ENCODE results near the gene LIPT2. TPM values are rescaled to one million over a fixed set of nuclear protein-coding genes. Genes with fewer than 3 reads are reported as not detected.

The LIPT2 gene
- total RNA-seq, 2 experiments from 2014 or later, result 3.1 to 5.6 TPM

DNA sequence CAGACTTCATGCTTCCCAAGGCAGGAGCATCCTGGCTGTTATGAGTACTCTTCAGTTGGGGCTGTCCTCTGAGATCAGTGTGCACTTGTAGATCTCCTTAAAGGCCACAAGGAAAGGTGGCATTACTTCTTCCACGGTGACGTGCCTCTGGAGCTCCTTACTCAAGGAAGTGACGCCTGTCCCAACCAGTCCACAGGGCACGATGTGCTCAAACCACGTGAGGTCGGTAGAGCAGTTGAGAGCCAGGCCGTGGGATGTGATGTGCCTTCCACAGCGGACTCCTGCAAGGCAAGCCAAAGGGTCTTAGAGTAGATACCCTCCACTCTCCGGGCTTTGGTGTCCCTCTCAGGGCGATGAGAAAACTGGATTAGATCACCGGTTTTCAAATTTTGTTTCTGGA is 1.4 kb downstream of the LIPT2 start:
- intact Hi-C loops (cut with micrococcal nuclease), result loop anchor here (2.0 to 10.0 kb wide), 5 partner anchors 101 to 853 kb away; partner anchors contain the start of genes SPCS2 and XRRA1
- H3K4me1 Mint-ChIP-seq (ENCODE audit: low read depth), result peaks cover 17% of the 10 kb centered on the region
- no peaks in the 10 kb centered on the region for H3K27me3 Mint-ChIP-seq (ENCODE audit: low read depth)
- DNase-seq, result no peak
- H3K9me3 Mint-ChIP-seq, result no peaks in the 10 kb centered on the region
- CTCF ChIA-PET, result interaction anchor here (4.0 kb wide), 1 partner anchor 39 kb away, joined by 21 read pairs; no protein-coding TSS in a partner anchor
- peak overlapping the region; percentile 95 for H3K27ac Mint-ChIP-seq
- H3K4me3 Mint-ChIP-seq, result peak overlapping the region; percentile 83
- H3K36me3 Mint-ChIP-seq (ENCODE audit: low read depth), result no peaks in the 10 kb centered on the region

DNA sequence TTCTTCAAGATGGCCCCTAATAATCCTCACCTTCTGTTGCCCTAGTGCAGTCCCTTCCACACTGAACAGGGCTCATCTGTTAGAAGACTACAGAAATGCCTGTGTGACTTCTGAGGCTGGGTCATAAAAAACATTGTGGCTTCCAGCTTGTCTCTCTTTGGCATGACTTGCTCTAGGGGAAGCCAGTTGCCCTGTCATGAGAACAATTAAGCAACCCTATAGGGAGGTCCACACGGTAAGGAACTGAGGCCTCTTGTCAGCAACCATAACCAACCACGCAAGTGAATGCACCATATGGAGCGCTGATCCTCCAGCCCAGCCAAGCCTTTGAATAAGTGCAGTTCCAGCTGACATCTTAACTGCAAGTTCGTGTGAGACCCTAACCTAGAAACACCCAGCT is 2.6 kb downstream of the LIPT2 start:
- Mint-ChIP-seq H3K27ac (peak overlapping the region; percentile 21), H3K4me3 (no peak overlapping the region), H3K27me3 (ENCODE audit: low read depth) (no peaks in the 10 kb centered on the region), H3K36me3 (ENCODE audit: low read depth) (no peaks in the 10 kb centered on the region), H3K4me1 (ENCODE audit: low read depth) (peaks cover 17% of the 10 kb centered on the region), H3K9me3 (no peaks in the 10 kb centered on the region)
- no peak for DNase-seq
- intact Hi-C loops (cut with micrococcal nuclease), result loop anchor here (5.0 to 10.0 kb wide), 3 partner anchors 494 to 854 kb away; no protein-coding TSS in a partner anchor
- CTCF ChIA-PET, result interaction anchor here (4.0 kb wide), 1 partner anchor 38 kb away, joined by 21 read pairs; no protein-coding TSS in a partner anchor

DNA sequence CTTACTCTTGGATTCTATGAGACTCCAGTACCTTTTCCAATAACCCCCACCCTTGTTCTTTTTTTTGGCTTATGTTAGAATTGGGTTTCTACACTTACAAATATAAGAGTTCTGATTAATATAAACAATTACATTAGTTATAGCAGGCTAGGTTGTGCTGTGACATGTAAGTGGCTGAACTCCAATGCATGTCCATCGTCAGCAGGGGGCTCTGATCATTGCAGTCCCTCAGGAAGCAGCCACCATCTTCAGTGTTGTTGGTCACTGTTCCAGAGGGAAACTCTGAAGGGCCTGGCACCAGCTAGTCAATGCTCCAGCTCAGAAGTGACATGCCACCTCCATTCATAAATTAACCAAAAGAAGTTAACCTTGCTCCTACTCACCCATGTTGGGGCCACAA is 5.6 kb downstream of the LIPT2 start:
- Mint-ChIP-seq H3K27ac (no peak overlapping the region), H3K4me1 (ENCODE audit: low read depth) (peaks cover 11% of the 10 kb centered on the region), H3K27me3 (ENCODE audit: low read depth) (no peaks in the 10 kb centered on the region), H3K4me3 (no peak overlapping the region), H3K9me3 (no peaks in the 10 kb centered on the region), H3K36me3 (ENCODE audit: low read depth) (no peaks in the 10 kb centered on the region)
- CTCF ChIA-PET, result interaction anchor here (0.6 to 1.5 kb wide), 3 partner anchors 58 to 85 kb away, joined by 3 to 4 read pairs (median 3); no protein-coding TSS in a partner anchor
- intact Hi-C loops (cut with micrococcal nuclease), result no loop called here
- DNase-seq, result peak; percentile 14

DNA sequence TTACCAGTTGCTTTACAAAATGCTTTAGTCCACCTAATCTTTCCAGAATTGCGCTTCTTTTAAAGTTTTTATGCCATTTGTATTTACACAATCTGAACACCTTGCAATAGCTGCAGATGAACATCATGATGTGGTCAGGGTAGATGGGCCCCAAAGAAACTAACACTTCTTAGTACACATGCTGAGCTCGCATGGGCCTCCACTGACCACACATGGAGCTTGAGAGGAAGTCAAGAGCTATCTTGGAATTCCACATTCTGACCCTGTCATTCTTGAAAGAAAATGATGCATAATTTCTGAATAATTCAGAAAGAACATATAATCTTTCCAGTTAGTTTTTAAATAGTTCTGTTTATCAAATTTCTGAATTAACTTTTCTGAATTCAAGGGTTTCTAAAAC is 7.7 kb downstream of the LIPT2 start:
- CTCF ChIA-PET, result interaction anchor here (0.5 kb wide), 1 partner anchor 163 kb away, joined by 3 read pairs; no protein-coding TSS in a partner anchor
- Mint-ChIP-seq H3K36me3 (ENCODE audit: low read depth) (no peaks in the 10 kb centered on the region), H3K4me1 (ENCODE audit: low read depth) (peaks cover 2% of the 10 kb centered on the region), H3K9me3 (no peaks in the 10 kb centered on the region), H3K27ac (no peak overlapping the region), H3K27me3 (ENCODE audit: low read depth) (no peaks in the 10 kb centered on the region), H3K4me3 (no peak overlapping the region)
- intact Hi-C loops (cut with micrococcal nuclease), result no loop called here
- no peak for DNase-seq

DNA sequence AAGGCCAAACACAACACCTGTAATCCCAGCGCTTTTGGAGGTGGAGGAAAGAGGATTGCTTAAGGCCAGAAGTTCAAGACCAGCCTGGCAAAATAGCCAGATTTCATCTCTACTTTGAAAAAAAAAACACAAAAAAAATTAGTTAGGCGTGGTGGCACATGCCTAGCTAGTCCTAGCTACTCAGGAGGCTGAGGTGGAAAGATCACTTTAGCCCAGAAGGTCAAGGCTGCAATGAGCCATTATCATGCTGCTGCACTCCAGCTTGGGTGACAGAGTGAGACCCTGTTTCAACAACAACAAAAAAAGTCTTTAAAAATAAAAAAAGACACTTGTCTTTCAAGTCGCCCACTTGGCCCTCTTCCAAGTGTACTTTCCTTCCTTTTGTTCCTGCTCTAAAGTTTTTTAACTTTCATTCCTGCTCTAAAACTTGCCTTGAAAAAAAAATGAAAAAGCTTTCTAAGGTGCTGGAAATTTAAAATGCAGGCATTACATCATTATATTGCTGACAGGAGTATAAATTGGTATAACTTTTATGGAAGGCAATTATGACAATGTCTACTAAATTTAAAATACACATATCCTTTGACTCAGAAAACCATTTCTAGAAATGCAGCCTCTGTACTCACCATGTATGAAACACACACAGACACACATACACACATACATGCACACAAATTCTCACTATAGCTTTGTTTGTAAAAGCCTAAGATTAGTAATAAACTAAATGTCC is 12.7 kb downstream of the LIPT2 start:
- no peaks in the 10 kb centered on the region for H3K36me3 Mint-ChIP-seq (ENCODE audit: low read depth)
- intact Hi-C loops (cut with micrococcal nuclease), result no loop called here
- no peak overlapping the region for H3K4me3 Mint-ChIP-seq
- no peak overlapping the region for H3K27ac Mint-ChIP-seq
- no peaks in the 10 kb centered on the region for H3K9me3 Mint-ChIP-seq
- peaks cover 2% of the 10 kb centered on the region for H3K4me1 Mint-ChIP-seq (ENCODE audit: low read depth)
- no peak for DNase-seq
- no peaks in the 10 kb centered on the region for H3K27me3 Mint-ChIP-seq (ENCODE audit: low read depth)
- CTCF ChIA-PET, result no interaction called here

DNA sequence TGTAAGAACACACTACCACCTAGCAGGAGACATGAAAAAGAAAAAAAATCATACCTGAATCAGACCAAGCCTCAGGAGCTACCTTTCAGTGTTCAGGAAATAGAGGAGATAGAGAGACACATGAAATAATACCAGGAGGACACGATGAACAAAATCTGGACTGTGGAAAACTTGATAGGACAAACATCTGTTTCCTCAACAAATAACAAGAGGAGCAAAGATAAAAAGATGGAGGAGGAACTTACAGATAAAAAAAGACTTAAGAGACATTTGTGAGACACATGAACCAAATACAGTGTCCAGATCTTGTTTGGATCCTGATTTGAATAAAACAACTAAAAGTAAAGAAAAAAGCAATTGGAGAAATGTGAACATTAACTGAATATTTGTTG is 13.8 kb downstream of the LIPT2 start:
- Mint-ChIP-seq H3K27ac (no peak overlapping the region), H3K36me3 (ENCODE audit: low read depth) (no peaks in the 10 kb centered on the region), H3K4me3 (no peak overlapping the region), H3K9me3 (no peaks in the 10 kb centered on the region), H3K4me1 (ENCODE audit: low read depth) (no peaks in the 10 kb centered on the region), H3K27me3 (ENCODE audit: low read depth) (no peaks in the 10 kb centered on the region)
- DNase-seq, result no peak
- CTCF ChIA-PET, result interaction anchor here (0.9 kb wide), 1 partner anchor 26 kb away, joined by 3 read pairs; no protein-coding TSS in a partner anchor
- intact Hi-C loops (cut with micrococcal nuclease), result no loop called here

DNA sequence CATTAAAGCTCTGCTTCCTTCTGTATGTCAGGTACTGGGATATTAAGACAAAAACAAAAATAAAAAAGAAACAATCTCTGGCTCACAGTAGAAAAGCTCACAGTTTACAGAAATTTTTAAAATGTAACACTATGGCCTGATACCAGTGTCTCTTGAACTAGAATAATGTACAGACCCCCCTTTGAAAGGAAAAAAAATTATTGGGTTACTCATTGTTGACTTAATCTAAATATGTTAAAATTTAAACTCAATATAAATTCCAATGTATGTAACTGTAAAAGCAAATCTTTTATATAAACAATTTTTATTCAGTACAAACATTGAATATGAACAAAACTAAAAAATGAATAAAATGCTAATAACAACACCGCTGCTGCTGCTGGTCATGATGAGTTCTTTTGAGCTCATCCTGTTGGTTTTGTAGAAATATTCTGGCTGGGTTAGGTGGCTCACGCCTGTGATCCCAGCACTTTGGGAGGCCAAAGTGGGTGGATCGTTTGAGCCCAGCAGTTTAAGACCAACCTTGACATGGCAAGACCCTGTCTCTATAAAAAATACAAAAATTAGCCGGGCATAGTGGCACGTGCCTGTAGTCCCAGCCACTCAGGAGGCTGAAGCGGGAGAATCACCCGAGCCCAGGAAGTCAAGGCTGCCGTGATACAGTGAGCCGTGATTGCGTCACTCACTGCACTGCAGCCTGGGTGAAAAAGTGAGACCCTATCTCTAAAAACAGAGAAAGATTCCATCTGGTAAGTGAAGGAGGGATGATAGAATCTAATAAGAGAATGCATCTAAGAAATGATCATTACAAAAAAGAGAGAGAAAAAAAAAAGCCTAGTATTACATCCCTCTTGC is 14.4 kb downstream of the LIPT2 start:
- CTCF ChIA-PET, result interaction anchor here (0.9 to 1.4 kb wide), 3 partner anchors 26 to 223 kb away, joined by 3 read pairs; no protein-coding TSS in a partner anchor
- H3K27me3 Mint-ChIP-seq (ENCODE audit: low read depth), result no peaks in the 10 kb centered on the region

DNA sequence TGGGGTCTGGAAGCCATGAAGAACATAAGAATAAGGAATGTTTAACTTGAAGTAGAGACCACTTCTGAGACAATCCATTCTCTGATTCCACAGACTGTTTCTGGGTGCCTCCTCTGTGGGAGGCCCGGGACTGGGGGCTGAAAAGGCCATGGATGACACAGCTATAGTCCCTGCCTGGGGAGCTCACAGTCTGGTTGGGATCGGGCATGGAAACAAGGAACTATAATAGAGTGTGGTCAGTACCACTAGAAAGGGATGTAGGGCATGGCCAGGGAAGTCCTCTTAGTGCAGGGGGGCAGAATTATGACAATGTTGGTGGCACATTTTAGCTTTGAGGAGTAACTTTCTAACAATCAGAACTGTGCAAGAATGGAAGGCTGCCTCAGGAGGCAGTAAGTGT is 17.0 kb downstream of the LIPT2 start:
- intact Hi-C loops (cut with micrococcal nuclease), result no loop called here
- Mint-ChIP-seq H3K4me1 (ENCODE audit: low read depth) (peaks cover 6% of the 10 kb centered on the region), H3K9me3 (no peaks in the 10 kb centered on the region), H3K4me3 (no peak overlapping the region), H3K27ac (no peak overlapping the region), H3K27me3 (ENCODE audit: low read depth) (no peaks in the 10 kb centered on the region), H3K36me3 (ENCODE audit: low read depth) (no peaks in the 10 kb centered on the region)
- CTCF ChIA-PET, result no interaction called here
- DNase-seq, result no peak

More for the DNA sequence above, 14.4 kb downstream of the LIPT2 start:
- DNase-seq, result no peak
- intact Hi-C loops (cut with micrococcal nuclease), result no loop called here
- no peak overlapping the region for H3K4me3 Mint-ChIP-seq
- H3K4me1 Mint-ChIP-seq (ENCODE audit: low read depth), result no peaks in the 10 kb centered on the region
- no peaks in the 10 kb centered on the region for H3K36me3 Mint-ChIP-seq (ENCODE audit: low read depth)
- no peak overlapping the region for H3K27ac Mint-ChIP-seq
- no peaks in the 10 kb centered on the region for H3K9me3 Mint-ChIP-seq

DNA sequence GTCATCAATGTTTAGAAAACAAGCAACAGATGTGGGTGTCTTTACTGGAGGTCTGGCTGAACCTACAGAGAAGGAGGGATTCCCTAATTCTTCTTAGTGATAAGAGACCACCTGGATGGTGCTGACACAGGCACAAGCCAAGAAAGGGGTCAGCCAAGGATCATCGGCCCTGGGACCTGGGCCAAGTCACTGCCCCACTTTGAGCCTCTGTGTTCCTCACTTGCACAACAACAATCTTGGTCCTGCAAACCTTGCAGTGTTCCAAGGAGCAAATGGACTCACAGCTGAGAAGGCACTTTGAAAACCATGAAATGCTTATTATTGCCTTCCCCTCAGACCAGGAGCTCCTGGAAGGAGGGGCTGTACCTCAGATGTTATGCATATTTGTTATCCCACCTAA is 19.2 kb downstream of the LIPT2 start:
- no peak for DNase-seq
- Mint-ChIP-seq H3K36me3 (ENCODE audit: low read depth) (no peaks in the 10 kb centered on the region), H3K9me3 (no peaks in the 10 kb centered on the region), H3K27ac (no peak overlapping the region), H3K4me1 (ENCODE audit: low read depth) (peaks cover 6% of the 10 kb centered on the region), H3K4me3 (no peak overlapping the region), H3K27me3 (ENCODE audit: low read depth) (no peaks in the 10 kb centered on the region)
- CTCF ChIA-PET, result interaction anchor here (0.7 kb wide), 1 partner anchor 24 kb away, joined by 3 read pairs; no protein-coding TSS in a partner anchor
- intact Hi-C loops (cut with micrococcal nuclease), result no loop called here

DNA sequence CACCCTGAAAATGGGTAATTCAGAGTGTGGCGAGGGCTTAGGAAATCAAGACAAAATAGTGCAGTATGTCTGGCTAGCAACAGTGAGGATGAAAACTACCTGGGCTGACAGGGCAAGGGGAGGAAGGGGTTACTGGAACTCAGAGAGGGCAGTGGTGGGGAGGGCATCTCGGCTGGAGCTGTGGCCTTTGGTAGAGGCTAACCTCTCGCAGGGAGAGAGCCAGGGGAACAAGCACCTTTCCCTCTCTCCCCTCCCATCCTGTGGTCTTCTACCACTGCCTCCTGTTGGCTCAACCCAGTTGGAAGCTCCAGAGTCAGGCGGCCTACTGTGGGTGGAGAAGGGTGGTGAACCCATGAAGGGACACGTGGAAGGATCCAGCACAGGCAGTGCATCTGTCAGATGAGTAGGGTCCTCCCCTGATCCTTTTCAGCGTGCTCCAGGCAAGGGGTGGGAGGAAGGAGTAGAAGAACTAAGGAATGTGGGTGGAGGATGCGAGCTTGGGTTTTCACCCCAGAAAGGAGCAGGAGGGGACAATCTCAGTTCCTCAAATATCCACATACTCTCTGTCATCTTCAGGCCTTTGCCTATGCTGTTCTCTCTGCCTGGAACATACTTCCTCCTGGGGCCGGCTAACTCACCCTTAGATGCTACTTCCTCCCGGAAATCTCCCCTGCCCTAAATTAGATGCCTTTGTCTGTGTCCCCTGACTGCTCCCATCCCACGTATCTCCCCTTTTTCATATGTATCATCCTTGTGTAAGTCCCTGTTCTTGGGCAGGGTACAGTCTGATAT is 19.9 kb downstream of the LIPT2 start:
- intact Hi-C loops (cut with micrococcal nuclease), result no loop called here
- H3K27me3 Mint-ChIP-seq (ENCODE audit: low read depth), result peaks cover under 1% of the 10 kb centered on the region
- peaks cover 6% of the 10 kb centered on the region for H3K4me1 Mint-ChIP-seq (ENCODE audit: low read depth)
- CTCF ChIA-PET, result no interaction called here
- no peak for DNase-seq
- H3K9me3 Mint-ChIP-seq, result no peaks in the 10 kb centered on the region
- H3K4me3 Mint-ChIP-seq, result no peak overlapping the region
- no peaks in the 10 kb centered on the region for H3K36me3 Mint-ChIP-seq (ENCODE audit: low read depth)
- H3K27ac Mint-ChIP-seq, result no peak overlapping the region

DNA sequence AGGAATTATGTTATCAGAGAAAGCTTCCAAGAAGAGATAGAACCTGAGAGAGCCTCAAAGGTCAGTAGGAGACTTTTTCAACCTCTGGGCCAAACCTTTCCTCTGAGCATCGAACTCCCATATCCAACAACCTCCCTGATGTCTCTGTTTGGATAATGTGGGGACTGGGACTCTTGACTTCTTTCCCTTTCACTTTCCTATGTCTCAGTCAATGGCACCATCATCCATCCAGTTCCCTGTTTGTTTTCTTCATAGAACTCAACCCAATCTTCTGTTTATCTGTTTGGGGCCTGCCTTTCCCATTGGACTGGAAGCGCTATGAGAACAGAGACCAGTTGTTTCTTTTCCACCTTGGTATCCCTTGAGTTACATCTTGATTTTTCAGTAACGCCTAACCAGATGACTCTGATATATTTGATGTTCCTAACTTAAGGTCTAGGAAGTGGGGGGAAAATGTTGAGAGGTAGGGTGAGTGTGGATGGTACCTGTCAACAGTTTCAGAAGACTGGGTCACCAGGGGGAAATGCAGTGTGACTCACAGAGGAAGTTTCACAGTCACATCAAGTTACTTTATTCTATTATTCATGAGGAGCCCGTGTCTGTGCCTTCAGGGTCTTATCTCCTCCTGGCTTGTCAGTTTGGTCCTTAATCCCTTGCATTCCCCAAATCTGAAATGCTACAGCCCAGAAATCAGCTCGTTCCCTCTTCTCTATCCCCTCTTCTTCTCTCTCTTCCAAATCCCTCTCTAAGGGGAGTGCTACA is 21.7 kb downstream of the LIPT2 start:
- CTCF ChIA-PET, result interaction anchor here (2.8 kb wide), 1 partner anchor 19 kb away, joined by 13 read pairs; no protein-coding TSS in a partner anchor
- peaks cover 12% of the 10 kb centered on the region for H3K27me3 Mint-ChIP-seq (ENCODE audit: low read depth)
- intact Hi-C loops (cut with micrococcal nuclease), result no loop called here
- no peak overlapping the region for H3K27ac Mint-ChIP-seq
- no peak overlapping the region for H3K4me3 Mint-ChIP-seq
- peaks cover 8% of the 10 kb centered on the region for H3K4me1 Mint-ChIP-seq (ENCODE audit: low read depth)
- H3K9me3 Mint-ChIP-seq, result no peaks in the 10 kb centered on the region
- DNase-seq, result no peak
- no peaks in the 10 kb centered on the region for H3K36me3 Mint-ChIP-seq (ENCODE audit: low read depth)
